GDM1 (cell line): Measurements from ENCODE around the gene CCDC7.
"Not testable (repeated sequence)": the region's sequence is repeated elsewhere in the genome, so short reads cannot be mapped to it uniquely, and the experiment has no call there.

Source experiments
- DNase-seq: peaks from one replicate; lab custom pipeline; 2025; lab: John Stamatoyannopoulos, UW

The CCDC7 gene

GRCh38 chr10:32562695-32563094 is 116.8 kb downstream of the CCDC7 start:
- DNase-seq, result not testable (repeated sequence)

GRCh38 chr10:32577448-32577847 is 131.5 kb downstream of the CCDC7 start:
- DNase-seq, result no peak

- DNase-seq, result no peak
Observed at GRCh38 chr10:32582946-32583345, 137.0 kb downstream of the CCDC7 start.

GRCh38 chr10:32598022-32598421 is 152.1 kb downstream of the CCDC7 start:
- not testable (repeated sequence) for DNase-seq

GRCh38 chr10:32600317-32600716 is 154.4 kb downstream of the CCDC7 start:
- no peak for DNase-seq

GRCh38 chr10:32601562-32601961 is 155.6 kb downstream of the CCDC7 start:
- not testable (repeated sequence) for DNase-seq

GRCh38 chr10:32605787-32606186 is 159.8 kb downstream of the CCDC7 start:
- no peak for DNase-seq

GRCh38 chr10:32610543-32610942 is 164.6 kb downstream of the CCDC7 start:
- DNase-seq, result not testable (repeated sequence)

GRCh38 chr10:32616438-32616837 is 170.5 kb downstream of the CCDC7 start:
- no peak for DNase-seq

GRCh38 chr10:32618482-32618881 is 172.5 kb downstream of the CCDC7 start:
- no peak for DNase-seq

- no peak for DNase-seq
Observed at GRCh38 chr10:32621969-32622368, 176.0 kb downstream of the CCDC7 start.

- no peak for DNase-seq
Observed at GRCh38 chr10:32622409-32622808, 176.5 kb downstream of the CCDC7 start.

GRCh38 chr10:32627183-32627582 is 181.2 kb downstream of the CCDC7 start:
- no peak for DNase-seq

- DNase-seq, result no peak
Observed at GRCh38 chr10:32629910-32630309, 184.0 kb downstream of the CCDC7 start.

- DNase-seq, result no peak
Observed at GRCh38 chr10:32646535-32646934, 200.6 kb downstream of the CCDC7 start.

GRCh38 chr10:32650246-32650655 is 204.3 kb downstream of the CCDC7 start:
- no peak for DNase-seq

- DNase-seq, result not testable (repeated sequence)
Observed at GRCh38 chr10:32657430-32657829, 211.5 kb downstream of the CCDC7 start.

GRCh38 chr10:32661346-32661745 is 215.4 kb downstream of the CCDC7 start:
- DNase-seq, result no peak

GRCh38 chr10:32680803-32681557 is 235.0 kb downstream of the CCDC7 start:
- no peak for DNase-seq

- no peak for DNase-seq
Observed at GRCh38 chr10:32684291-32684690, 238.4 kb downstream of the CCDC7 start.

GRCh38 chr10:32687116-32687515 is 241.2 kb downstream of the CCDC7 start:
- DNase-seq, result no peak

- DNase-seq, result no peak
Observed at GRCh38 chr10:32687546-32687945, 241.6 kb downstream of the CCDC7 start.

- no peak for DNase-seq
Observed at GRCh38 chr10:32692174-32692573, 246.2 kb downstream of the CCDC7 start.

- DNase-seq, result no peak
Observed at GRCh38 chr10:32693441-32693979, 247.6 kb downstream of the CCDC7 start.
